Stimulated activated CD4-positive, alpha-beta T cell treated with anti-CD3 and anti-CD28 coated beads, Interleukin-2, amount 100 ng/mL, for 24 hours (primary cell): ENCODE results near the gene TMC1.
A peak's percentile ranks its signal among the peaks of the same experiment; 100 is the strongest.

ENCODE experiments used
- DNase-seq, 2 donors: peaks; one replicate each; pipeline ENCODE4 v3.0.0-alpha.2; 2020

Gene TMC1

DNA sequence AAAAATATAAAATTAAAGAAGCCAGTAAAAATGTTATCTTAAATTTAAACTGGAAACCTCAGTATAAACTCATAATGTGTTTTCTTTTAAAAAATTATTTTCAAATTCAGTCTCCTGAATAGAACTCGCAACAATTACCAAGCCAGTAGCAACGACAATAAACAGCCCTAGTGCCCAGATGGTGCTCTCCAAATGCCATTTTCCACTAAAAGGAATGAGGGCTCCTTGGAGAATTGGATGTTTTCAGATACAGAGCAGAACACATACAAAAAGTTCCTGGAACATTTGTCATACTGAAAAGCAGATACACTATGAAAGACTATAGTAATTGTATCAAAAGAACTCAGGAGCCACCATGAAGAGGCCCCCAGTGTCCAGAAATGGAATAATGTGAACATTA, 97.4 kb downstream of the TMC1 start:
- DNase-seq: no peak

DNA sequence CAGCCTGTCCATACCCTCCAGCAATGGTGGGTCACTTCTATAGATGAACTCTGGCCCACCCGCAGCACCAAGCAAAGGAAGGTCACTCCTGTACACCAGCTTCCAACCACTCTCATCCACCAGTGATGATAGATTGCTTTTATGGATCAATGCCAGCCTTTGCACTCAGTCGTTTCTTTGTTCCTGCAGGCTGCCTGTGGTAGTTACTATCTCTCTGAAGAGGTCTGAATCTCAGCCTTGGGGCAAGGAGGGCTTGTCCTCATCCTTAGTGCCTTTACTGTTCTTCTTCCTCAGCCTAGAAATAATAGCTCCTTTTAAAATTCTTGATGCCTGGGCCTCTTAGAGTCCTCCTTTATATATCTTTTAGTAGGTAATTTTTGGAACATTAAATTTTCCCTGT, 100.8 kb downstream of the TMC1 start:
- no peak for DNase-seq

DNA sequence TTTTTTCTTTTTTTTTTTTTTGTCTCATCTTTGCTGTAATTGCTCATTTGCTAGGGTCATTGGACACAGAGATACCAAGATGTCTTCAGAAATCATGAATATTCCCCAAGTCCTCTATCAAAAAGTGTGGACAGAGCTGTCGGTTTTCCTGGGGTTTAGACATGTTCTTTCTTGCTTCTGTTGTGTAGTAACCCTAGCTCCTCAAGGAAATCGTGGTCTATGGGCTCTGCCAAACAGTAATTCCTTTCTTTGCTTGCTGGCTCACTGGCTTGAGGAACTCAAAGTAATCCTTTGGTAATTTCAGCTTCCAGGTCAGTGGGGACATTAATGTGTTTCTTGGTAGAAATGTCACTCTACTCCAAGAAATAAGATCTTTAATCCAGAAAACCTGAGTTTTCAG, 101.7 kb downstream of the TMC1 start:
- no peak for DNase-seq

DNA sequence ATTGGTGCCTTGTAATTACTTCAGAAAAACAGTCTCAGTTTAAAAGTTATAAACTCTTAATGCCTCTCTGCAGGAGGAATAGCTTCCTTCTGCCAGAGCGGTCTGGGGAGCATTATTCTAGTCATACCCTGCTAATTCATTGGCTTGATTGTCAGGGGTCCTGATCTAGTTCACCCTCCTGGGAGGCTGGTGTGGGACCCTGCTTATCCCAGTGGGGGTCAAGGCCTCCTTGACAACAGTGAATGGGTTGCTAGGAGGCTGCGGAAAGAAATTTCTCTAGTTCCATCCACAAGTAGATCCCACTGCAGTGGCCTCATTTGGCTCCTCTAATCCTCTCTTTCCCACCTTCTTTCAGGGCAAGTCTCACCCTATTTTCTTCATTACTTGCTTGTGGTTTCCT, 105.7 kb downstream of the TMC1 start:
- no peak for DNase-seq

DNA sequence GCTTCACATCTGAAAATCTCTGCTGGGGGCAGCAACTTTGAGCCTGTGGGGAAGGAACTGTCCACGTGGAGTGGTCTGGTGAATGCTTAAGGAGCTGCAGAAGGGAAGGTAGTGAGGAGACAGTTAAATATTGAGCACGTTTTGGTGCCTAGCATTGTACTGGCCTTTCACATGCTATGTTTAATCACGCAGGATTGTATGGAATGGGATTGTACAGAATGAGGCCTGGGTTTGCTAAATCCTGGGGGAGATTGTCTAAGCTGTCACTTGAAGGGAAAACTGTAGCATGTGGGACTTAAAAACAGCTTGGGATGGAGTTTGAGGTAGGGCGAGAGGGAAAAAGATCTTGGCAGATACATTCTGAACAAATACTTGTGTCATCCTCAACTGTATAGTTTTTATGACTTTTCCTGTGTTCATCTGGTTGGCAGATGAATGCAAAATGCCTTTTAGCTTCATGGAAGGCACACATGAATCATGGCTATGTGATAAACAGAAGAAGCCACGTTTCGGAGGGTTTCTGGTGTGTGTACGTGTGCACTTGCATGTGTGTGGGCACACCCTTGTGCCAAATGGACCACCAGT, 106.6 kb downstream of the TMC1 start:
- no peak for DNase-seq

DNA sequence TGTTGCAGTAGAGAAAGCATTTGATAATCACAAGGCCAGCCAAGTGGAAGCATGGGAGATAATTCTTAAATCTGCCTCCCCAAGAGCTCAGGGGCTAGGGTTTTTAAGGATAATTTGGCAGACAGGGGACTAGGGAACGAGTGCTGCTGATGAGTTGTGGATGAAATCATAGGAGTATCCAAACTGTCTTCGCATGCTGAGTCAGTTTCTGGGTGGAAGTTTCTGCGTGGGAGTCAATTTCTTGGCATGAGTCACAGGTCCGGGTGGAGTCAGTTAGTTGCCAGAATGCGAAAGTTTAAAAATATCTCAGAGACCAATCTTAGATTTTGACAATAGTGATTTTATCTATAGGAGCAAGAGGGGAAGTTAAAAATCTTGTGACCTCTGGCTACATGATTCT, 112.6 kb downstream of the TMC1 start:
- DNase-seq: peak; percentile 20 to 24

DNA sequence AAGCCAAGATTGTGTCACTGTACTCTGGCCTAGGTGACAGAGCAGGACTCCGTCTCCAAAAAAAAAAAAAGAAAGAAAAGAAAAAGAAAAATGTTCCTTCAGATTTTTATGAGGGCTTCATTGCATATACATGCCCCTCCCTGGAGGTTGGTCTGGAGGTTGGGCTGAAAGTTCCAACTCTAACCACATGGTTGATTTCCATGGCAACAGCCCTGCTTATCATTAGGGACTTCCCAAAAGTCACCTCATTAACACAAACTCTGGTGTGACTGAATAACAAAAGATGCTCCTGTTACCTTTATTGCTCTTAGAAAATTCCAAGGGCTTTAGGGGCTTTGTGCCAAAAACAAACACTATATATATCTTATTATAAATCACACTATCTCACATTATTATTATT, 113.8 kb downstream of the TMC1 start:
- peak in 1 of 2 donors; percentile 21 for DNase-seq

DNA sequence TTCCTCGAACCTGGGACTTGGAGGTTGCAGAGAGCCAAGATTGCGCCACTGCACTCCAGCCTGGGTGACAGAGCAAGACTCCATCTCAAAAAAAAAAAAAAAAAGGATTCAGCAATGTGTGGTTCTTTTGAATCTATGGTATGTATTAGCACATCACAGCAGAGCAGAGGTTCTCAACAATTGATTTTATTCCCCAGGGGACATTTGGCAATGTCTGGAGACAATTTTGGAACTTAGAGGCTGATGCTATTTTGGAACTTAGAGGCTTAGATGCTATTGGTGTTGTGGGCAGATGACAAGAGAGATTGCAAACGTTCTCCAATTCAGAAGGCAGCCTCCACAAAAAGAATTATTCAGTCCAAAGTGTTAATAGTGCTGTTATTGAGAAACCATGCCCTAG, 115.2 kb downstream of the TMC1 start:
- DNase-seq: no peak

DNA sequence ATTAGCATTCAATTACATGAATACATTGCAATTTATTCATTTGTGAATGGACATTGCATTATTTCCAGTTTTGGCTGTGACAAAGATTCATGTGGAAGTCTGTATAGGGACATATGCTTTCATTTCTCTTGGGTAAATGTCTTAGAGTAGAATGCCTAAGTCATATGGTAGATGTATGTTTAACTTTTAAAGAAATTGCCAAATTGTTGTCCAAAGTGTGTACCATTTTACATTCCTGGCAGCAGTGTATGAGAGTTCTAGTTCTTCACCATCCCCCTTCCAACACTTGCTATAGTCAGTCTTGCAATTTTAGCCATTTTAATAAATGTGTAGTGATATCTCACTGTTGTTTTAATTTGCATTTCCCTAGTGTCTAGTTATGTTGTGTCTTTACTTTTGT, 122.2 kb downstream of the TMC1 start:
- no peak for DNase-seq

DNA sequence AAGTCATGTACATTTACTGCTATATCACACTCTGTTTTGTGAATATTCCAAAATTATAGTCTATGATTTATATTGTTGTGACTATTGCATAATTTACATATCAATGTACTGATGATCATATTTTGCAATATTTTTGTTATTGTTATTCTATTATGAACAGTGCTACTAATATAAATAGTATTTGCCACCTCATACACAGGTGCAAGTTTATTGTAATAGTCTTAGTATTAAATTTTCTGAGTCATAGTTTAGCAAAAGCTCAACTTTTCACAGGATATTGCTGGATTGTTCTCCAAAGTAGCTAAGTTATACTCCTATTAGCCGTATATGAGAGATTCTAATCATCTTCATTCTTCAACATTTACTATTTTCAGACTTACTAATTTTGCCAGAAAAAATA, 124.7 kb downstream of the TMC1 start:
- no peak for DNase-seq

DNA sequence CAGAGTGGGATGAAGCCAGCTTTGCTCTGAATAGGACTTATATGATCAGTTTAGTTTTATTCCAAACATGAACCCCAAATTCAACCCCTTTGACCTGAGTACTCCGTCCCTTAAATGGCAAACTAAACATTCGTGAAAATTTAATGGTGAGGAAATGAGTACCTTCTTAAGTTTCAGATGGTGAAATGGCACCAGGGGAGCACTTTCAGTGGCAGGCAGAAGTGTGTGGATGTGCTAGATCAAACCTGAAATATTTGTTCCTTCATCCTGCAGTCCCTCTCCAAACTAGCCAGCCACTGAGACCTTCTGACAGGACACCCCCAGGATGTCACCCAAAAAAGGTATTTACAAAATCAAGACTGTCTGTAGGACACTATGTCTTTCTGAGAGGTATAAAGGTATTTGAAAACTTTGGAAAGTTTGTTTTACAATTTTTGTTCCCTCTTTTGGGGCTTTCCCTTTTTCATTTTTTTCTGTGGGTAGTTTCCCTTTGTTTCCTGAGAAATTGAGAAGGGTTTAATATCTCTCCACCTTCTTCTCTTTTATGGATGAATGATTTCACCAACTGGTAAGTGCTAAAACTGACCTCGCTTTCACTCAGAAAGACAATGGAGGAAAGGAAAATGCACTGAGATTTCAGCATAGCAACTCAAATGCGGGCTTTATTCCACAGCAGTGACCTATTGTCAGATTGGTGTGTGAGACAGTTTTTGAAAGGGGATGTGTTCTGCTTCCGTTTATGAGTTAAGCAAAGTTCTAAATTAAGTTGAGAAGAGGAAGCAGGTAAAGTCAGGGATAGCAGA, 127.1 kb downstream of the TMC1 start:
- no peak for DNase-seq

DNA sequence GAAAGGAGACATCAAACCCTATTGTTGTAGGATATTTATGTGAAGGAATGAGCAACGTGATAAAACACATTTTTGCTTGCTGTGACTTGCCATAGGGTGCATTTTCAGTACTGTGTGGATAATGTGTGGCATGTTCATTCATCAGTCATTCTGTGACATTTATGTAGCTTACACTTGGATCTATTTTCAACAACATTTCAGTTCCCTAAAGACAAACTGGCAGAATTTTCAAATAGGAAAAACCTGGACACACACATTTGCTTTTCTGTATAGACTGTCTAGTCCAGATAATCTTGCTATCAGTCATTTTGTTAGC, 127.7 kb downstream of the TMC1 start:
- DNase-seq: no peak

DNA sequence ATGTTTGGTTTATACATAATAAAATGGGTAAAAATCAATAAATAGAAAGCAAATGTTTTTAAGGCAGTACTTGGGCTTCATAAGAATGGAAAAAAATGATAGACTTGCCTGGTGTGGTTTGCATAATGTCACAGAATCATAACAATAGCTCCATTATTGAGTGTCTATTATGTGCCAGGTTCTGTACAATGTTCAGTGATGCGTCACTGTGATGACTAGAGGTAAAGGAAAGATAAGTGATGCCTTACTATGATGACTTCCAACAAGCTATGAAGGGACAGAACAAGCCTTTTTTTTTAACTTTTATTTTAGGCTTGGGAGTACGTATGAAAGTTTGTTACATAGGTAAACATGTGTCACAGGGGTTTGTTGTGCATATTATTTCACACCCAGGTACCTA, 128.8 kb downstream of the TMC1 start:
- no peak for DNase-seq

DNA sequence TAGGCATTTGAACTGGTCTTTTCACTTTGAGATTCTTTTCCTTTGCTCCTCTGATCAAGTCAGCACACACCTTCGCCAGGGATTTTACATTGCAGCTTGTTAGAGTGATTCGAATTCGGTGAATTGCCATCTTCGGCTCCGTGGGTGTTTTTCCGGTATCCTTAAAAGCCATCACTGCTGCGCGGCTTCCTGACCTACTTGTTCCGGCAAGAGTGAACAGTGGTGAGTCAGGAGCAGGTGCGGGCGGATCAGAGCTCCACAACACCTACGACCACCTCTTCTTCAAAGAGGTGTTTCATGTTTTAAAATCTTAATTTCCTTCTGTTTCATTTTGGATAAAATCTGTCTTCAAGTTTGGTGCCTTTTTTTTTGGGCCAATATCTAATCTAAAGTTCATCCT, 134.6 kb downstream of the TMC1 start:
- DNase-seq: no peak

DNA sequence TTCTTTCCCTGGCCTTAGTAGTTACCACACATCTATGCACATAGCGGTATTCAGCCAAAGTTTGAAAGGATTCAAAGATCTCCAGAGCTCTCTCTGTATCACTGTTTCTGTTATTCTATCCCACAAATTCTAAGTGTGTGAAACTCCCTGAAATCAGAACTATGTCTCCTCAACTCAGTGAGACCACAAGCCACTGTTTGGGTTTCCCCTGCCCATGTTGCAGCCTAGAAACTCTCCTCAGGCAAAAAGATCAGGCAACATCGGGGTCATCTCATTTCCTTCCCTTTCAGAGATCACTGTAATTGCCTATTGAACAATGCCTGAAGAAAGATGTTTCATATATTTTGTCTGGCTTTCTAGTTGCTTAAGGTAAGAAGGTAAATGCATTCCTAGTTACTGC, 135.6 kb downstream of the TMC1 start:
- no peak for DNase-seq

DNA sequence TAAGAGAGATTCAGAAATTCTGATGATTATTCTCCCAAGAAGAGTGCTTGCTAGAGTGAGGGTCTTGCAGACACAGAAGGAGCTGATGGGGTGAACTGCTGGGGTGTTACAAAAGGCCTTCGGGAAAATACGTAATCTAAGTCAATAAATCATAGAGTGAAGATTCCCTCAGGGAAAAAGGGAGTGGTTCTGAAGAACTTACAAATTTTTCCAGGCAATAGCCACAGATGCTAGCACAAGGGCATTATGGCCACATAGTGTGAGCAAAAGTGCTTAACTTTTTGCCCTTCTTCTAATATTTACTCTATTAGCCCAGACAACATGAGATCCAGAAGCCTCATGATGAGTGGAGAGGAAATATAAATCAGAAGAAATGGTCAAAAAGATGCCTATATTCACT, 137.3 kb downstream of the TMC1 start:
- no peak for DNase-seq

DNA sequence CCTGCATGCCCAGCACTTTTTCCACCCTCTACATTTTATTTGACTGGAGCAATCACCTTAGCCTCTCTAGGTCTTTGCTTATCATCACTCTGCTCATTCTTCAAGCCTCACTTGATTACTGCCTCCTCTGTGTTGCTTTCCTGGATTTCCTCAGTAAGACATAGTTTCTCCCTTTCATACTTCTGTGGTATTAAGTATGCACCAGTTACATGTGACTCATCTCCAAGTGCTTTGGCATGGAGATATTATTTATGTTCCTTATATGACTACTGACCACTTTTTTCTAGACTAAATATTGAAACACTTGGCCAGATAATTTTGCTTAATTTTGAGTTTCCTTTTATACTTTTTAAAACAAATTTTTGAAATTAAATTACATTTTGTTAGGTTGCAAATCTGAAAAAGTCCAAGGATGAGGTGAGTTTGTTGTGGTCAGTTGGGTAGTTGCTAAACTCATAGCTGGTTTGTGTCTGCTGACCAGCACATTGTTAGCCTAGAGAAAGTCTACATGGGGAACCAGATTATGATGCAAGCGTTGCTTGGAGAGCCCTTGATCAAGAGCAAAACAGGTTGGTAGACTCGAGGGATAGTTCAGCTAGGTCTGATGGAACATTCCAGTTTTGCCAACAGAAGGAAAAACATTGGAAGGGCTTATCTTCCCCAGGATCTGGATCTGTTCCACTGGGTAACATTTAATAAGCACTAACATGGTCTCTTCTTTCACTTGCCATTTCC, 140.2 kb downstream of the TMC1 start:
- no peak for DNase-seq

DNA sequence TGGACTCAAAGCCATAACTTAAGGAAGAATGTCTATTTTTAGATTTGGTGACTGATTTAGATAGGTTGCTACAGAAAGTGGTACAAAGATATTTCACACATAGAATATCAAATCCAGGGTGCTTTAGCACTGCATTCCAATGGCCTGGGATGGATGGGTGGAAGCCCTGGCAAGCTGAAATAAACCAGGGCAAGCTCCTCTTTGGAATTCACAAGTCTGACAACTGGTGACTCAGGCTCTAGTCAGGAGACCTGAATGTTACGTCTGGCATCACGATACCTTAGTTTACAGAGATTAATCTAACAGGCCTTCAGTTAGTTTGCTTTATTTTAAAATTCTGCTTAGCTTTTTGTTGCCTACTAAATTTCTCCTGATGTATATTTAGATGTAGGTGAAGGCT, 144.0 kb downstream of the TMC1 start:
- no peak for DNase-seq

DNA sequence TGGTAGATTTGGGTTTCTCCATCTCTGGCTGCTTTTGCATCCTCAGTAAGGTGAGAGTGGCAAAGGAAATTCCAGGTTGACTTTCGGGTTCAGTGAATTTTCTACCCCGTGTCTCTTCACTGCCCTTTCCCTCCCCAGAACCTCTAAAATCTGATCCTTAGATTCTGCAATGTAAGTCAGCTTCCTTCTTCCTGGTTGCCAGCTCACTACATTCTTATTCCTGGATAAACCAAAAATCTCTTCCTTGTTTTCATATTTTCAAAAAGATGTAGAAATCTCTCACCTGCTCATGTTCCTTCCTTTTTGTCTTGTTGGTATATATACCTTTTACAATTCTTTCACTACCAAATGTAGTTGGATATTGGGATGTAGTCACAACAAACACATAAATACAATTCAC, 145.8 kb downstream of the TMC1 start:
- DNase-seq: no peak

DNA sequence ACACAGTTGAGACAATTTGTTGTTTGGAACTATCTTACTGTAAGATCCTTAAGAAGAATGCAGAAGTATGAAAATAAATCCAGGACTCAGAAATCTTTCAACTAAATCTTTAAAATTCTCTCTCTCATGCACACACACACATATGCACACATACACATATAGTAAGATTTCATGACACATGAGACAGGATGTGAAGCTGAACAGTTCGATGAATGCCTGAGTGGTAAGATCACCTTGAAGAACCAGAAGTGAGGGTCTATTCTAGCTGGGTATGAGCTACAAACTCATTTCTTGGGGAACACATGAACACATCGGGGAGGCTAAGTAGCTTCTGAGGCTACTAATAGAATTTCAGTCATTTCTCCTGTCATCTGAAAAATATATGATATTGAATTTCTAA, 153.6 kb downstream of the TMC1 start:
- no peak for DNase-seq

DNA sequence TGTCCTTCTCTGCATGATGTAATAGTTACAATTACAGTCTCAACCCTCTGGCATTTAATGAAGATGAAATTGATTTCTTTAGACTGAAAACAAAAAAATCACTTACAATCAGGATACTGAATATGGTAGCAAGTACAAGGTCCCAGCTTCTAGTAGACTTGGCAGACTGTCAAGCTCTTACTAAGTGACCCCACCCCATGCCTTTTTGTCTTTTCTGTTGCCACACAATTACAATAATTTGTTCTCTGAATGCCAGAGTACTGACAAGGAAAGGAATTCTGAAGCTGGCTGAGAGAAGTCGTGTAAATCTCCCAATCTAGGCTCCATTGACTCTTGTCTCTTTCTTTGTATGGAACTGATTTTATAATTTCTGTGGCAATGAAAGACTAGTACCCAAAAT, 154.2 kb downstream of the TMC1 start:
- DNase-seq: no peak

DNA sequence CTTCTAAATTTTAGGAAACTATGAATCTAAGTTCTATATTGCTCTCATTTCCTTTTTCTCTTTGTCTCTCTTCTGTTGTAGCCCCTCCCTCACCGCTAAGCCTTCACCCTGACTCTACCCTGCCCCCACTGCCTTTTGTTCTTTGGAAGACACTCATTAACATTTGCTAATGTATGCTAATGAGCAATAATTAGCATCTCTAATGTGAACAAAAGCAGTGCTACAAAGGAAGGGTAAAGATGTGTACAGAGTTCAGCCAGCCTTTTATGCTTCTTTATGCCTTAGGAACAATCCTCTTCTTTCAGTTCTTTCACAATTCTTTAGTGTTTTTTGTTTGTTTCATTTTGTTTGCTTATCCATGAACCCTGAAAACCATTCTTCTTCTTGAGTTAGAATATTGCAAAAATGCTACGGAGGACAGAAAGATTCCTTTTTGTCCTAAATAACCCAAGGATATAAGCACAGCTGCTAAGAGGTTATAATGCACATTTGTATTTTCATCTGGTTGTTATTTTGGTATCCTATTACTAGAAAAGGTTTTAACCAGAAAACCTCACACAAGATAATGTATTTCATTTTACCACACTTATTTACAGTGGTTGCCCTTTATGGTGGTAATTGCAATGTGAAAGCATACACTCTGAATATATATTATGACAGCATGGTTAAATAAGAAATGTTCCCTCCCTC, 159.3 kb downstream of the TMC1 start:
- DNase-seq: no peak

DNA sequence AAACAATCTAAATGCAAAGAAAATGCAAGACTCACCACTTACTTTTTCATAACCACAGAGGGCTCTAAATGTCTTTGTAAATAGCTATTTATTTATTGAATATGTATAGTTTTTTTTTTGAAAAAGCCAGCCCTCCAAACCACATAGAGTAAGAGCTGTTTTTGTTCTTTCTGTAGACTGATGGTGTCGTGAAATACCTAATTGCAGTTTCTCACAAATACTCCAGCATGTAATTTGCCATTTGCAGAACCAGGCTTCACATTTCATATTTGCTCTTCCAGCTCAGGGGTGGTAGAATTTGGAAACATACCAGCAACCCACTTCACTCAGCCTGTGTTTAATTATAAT, 159.8 kb downstream of the TMC1 start:
- DNase-seq: no peak

DNA sequence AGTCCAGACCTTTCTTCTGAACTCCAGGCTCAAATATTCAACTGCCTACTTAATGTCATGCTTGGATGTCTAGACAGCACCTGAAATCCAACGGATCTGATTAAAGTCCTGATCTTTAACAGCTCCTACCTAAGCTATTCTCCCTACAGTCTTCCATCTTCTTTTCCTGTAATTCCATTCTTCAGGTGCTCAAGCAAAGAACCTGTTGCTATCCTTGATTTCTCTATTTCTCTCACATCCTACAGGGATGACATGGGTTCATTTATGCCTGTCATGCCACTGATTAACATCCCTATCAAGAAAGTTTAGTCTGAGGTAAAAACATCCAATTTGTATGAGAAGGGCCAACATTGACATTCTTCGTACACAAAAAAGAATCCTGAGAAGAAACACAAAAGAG, 163.2 kb downstream of the TMC1 start:
- DNase-seq: no peak
